Liver (tissue), 3 donors: ENCODE data around the gene KIRREL3.

ENCODE experiments used
- ATF3 ChIP-seq: IDR thresholded peaks from 2 replicates; pipeline ENCODE4 v1.6.1; 2016; ENCODE audit warnings: antibody characterized with exemption
- CTCF ChIP-seq: fragments of 150-350 bp; IDR thresholded peaks from 2 replicates; pipeline ENCODE4 v1.5.1; 2017; ENCODE audit warnings: improper control_type of control experiment, low read depth, low read length; ENCODE audit not compliant: missing input control
- EGR1 ChIP-seq, 2 donors: IDR thresholded peaks; 2 replicates each; pipeline ENCODE4 v1.6.1; 2016 to 2018; ENCODE audit warnings: antibody characterized with exemption in 2 of 2, low read depth in 2 of 2
- FOXA2 ChIP-seq: IDR thresholded peaks from 2 replicates; pipeline ENCODE4 v1.6.1; 2016; ENCODE audit warnings: antibody characterized with exemption
- HNF4G ChIP-seq: IDR thresholded peaks from 2 replicates; pipeline ENCODE4 v1.6.1; 2016; ENCODE audit warnings: antibody characterized with exemption
- JUND ChIP-seq, 2 donors: IDR thresholded peaks; 2 replicates each; pipeline ENCODE4 v1.6.1; 2016; ENCODE audit warnings: antibody characterized with exemption in 2 of 2
- MAX ChIP-seq: IDR thresholded peaks from 2 replicates; pipeline ENCODE4 v1.6.1; 2016; ENCODE audit warnings: antibody characterized with exemption
- RAD21 ChIP-seq, 2 donors: IDR thresholded peaks; 2 replicates each; pipeline ENCODE4 v1.6.1; 2016; ENCODE audit warnings: antibody characterized with exemption in 2 of 2, mild to moderate bottlenecking in 2 of 2
- REST ChIP-seq: IDR thresholded peaks from 2 replicates; pipeline ENCODE4 v1.6.1; 2016; ENCODE audit warnings: antibody characterized with exemption, mild to moderate bottlenecking
- RXRA ChIP-seq, 2 donors: IDR thresholded peaks; 2 replicates each; pipeline ENCODE4 v1.6.1; 2017 to 2018; ENCODE audit warnings: antibody characterized with exemption in 2 of 2, mild to moderate bottlenecking in 1 of 2
- SP1 ChIP-seq: IDR thresholded peaks from 2 replicates; pipeline ENCODE4 v1.6.1; 2018; ENCODE audit warnings: antibody characterized with exemption, mild to moderate bottlenecking
- TAF1 ChIP-seq: conservative IDR thresholded peaks from 2 replicates; pipeline ENCODE4 v1.6.1; 2016; ENCODE audit warnings: antibody characterized with exemption, mild to moderate bottlenecking
- YY1 ChIP-seq: IDR thresholded peaks from 2 replicates; pipeline ENCODE4 v1.6.1; 2016; ENCODE audit warnings: antibody characterized with exemption, mild to moderate bottlenecking
- donor health status: healthy.
- donor health status: healthy.

- TF ChIP-seq CTCF (no peak), MAX (no peak), RXRA (IDR thresholded peaks at IDR 0.05) (no peak), REST (no peak), EGR1 (IDR thresholded peaks at IDR 0.05; ENCODE audit: low read depth in 2 of 2) (no peak), ATF3 (no peak), JUND (IDR thresholded peaks at IDR 0.05) (no peak), FOXA2 (no peak), TAF1 (no peak), RAD21 (IDR thresholded peaks at IDR 0.05) (no peak), HNF4G (no peak), YY1 (no peak), SP1 (no peak)
Observed at GRCh38 chr11:126756421-126756820, 244.1 kb downstream of the KIRREL3 start.
